Mesendoderm (in vitro differentiated cells): Measurements from ENCODE around the gene AKT1.

Experiments used
- DNase-seq: peaks from one replicate; pipeline ENCODE4 v3.0.0; 2013
- H2AK5ac ChIP-seq: 2 replicates; pipeline ENCODE4 v1.6.1; 2013; ENCODE audit warnings: low read length, inconsistent platforms
- H2BK120ac ChIP-seq: 2 replicates; pipeline ENCODE4 v1.6.1; 2013; ENCODE audit warnings: low read depth, mild to moderate bottlenecking, low read length, moderate library complexity, mixed read lengths
- H2BK15ac ChIP-seq: replicated peaks from 2 replicates; pipeline ENCODE4 v1.6.1; 2013; ENCODE audit warnings: low read depth, mild to moderate bottlenecking, moderate library complexity
- H2BK5ac ChIP-seq: 2 replicates; pipeline ENCODE4 v1.6.1; 2013; ENCODE audit warnings: low read length, inconsistent platforms
- H3K18ac ChIP-seq: 2 replicates; pipeline ENCODE4 v1.6.1; 2013; ENCODE audit warnings: mild to moderate bottlenecking, low read length, mixed read lengths
- H3K23ac ChIP-seq: one replicate; pipeline ENCODE4 v1.6.1; 2013; ENCODE audit warnings: low read length
- H3K27ac ChIP-seq: 2 replicates; pipeline ENCODE4 v1.5.1; 2013; ENCODE audit warnings: low read depth, mild to moderate bottlenecking, inconsistent platforms, low read length, moderate library complexity
- H3K27me3 ChIP-seq: 2 replicates; pipeline ENCODE4 v1.6.1; 2013; ENCODE audit warnings: low read length, control low read depth, mild to moderate bottlenecking, inconsistent platforms; ENCODE audit not compliant: insufficient read depth, poor library complexity
- H3K36me3 ChIP-seq: 2 replicates; pipeline ENCODE4 v1.6.1; 2013; ENCODE audit warnings: low read length, inconsistent platforms; ENCODE audit not compliant: control insufficient read depth, insufficient read depth
- H3K4ac ChIP-seq: one replicate; pipeline ENCODE4 v1.6.1; 2013; ENCODE audit warnings: low read depth, mild to moderate bottlenecking, low read length, moderate library complexity
- H3K4me1 ChIP-seq: 2 replicates; pipeline ENCODE4 v1.6.1; 2013; ENCODE audit warnings: low read depth, low read length, inconsistent platforms; ENCODE audit not compliant: control insufficient read depth
- H3K4me2 ChIP-seq: 2 replicates; pipeline ENCODE4 v1.6.1; 2013; ENCODE audit warnings: low read length
- H3K4me3 ChIP-seq: 2 replicates; pipeline ENCODE4 v1.5.1; 2013; ENCODE audit warnings: mild to moderate bottlenecking, low read length
- H3K56ac ChIP-seq: one replicate; pipeline ENCODE4 v1.6.1; 2013; ENCODE audit warnings: low read length
- H3K79me1 ChIP-seq: 2 replicates; pipeline ENCODE4 v1.6.1; 2013; ENCODE audit warnings: low read length, inconsistent platforms
- H3K79me2 ChIP-seq: 2 replicates; pipeline ENCODE4 v1.6.1; 2013; ENCODE audit warnings: mild to moderate bottlenecking, low read length; ENCODE audit not compliant: control insufficient read depth, insufficient read depth
- H3K9ac ChIP-seq: 2 replicates; pipeline ENCODE4 v1.6.1; 2013; ENCODE audit warnings: low read length, inconsistent platforms
- H4K5ac ChIP-seq: one replicate; pipeline ENCODE4 v1.6.1; 2013; ENCODE audit warnings: low read length
- H4K8ac ChIP-seq: one replicate; pipeline ENCODE4 v1.6.1; 2013; ENCODE audit warnings: low read depth, mild to moderate bottlenecking, control low read depth, low read length, moderate library complexity
- WGBS: extraction: QIAGEN DNeasy Blood & Tissue Kit; methylation state at CpG from one replicate; pipeline ENCODE4 v1.1.7; 2013; ENCODE audit warnings: low lambda C conversion rate, missing lambda C conversion rate; ENCODE audit not compliant: insufficient coverage; ENCODE audit errors: extremely low coverage; 5-methylcytosine and 5-hydroxymethylcytosine counted together

AKT1 gene

GRCh38 chr14:104782808-104783139 is 12.8 kb downstream of the AKT1 start:
- no peak overlapping the region for H3K18ac ChIP-seq
- no peak overlapping the region for H3K4me2 ChIP-seq
- no peak overlapping the region for H3K27ac ChIP-seq
- no peaks in the 10 kb centered on the region for H3K79me2 ChIP-seq
- H4K5ac ChIP-seq: no peak overlapping the region
- no peak overlapping the region for H2BK15ac ChIP-seq
- no CpG with 5 or more reads among the region's 13 CpGs for WGBS
- H3K36me3 ChIP-seq: no peaks in the 10 kb centered on the region
- H3K27me3 ChIP-seq: no peaks in the 10 kb centered on the region
- no peak overlapping the region for H3K4ac ChIP-seq
- no peak overlapping the region for H3K23ac ChIP-seq
- no peak for DNase-seq
- H3K9ac ChIP-seq: no peak overlapping the region
- H2BK120ac ChIP-seq: no peak overlapping the region
- no peak overlapping the region for H4K8ac ChIP-seq
- H3K79me1 ChIP-seq: no peaks in the 10 kb centered on the region
- no peak overlapping the region for H3K4me3 ChIP-seq
- no peak overlapping the region for H2BK5ac ChIP-seq
- no peaks in the 10 kb centered on the region for H3K4me1 ChIP-seq
- no peak overlapping the region for H3K56ac ChIP-seq
- H2AK5ac ChIP-seq: no peak overlapping the region

GRCh38 chr14:104782086-104782807 is 13.3 kb downstream of the AKT1 start:
- no peak overlapping the region for H2AK5ac ChIP-seq
- no peaks in the 10 kb centered on the region for H3K36me3 ChIP-seq
- H4K5ac ChIP-seq: no peak overlapping the region
- H3K56ac ChIP-seq: no peak overlapping the region
- no peak overlapping the region for H2BK120ac ChIP-seq
- H3K4me2 ChIP-seq: no peak overlapping the region
- H3K79me1 ChIP-seq: no peaks in the 10 kb centered on the region
- WGBS: no CpG with 5 or more reads among the region's 28 CpGs
- H4K8ac ChIP-seq: no peak overlapping the region
- no peaks in the 10 kb centered on the region for H3K4me1 ChIP-seq
- no peak overlapping the region for H3K9ac ChIP-seq
- H3K27ac ChIP-seq: no peak overlapping the region
- H3K4me3 ChIP-seq: no peak overlapping the region
- H2BK5ac ChIP-seq: no peak overlapping the region
- no peak overlapping the region for H3K18ac ChIP-seq
- DNase-seq: no peak
- no peak overlapping the region for H3K4ac ChIP-seq
- H3K27me3 ChIP-seq: no peaks in the 10 kb centered on the region
- H3K23ac ChIP-seq: no peak overlapping the region
- H2BK15ac ChIP-seq: no peak overlapping the region
- H3K79me2 ChIP-seq: no peaks in the 10 kb centered on the region

DNA sequence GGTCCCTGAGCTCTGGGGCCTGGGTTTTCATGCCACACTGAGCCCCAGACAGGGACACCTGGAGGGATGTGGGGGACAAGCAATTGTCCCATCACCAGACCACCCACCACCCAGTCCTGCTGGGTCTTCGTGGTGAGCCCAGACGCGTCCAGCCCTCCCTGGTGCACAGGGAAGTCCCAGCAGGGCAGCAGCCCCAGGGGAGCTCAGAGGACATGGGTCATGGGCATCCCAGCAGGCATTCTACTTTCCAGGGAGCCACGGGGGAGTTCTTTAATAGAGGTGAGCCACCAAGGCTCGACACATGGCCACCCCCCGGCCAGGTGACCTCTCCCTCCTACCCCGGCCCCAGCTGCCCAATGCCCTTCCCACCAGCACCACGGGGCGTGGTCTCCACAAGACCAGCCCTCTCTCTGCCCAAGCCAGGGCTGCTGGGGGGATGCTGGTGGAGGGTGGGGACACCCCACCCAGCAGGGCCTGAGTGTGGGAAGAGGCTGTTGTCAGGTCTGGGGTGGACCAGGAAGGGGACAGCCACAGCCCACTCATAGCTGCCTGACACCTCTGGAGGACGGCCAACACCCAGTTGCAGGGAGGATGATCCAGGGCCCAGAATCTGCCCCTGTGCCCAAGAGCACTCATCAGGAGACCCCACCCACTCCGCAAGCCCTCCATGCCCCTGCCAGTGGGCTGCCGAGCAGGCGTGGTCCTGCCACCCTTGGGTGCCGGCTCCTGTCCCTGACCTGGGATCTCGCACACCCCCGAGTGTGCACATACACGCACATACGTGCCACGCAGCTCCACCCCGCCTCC is 14.1 kb downstream of the AKT1 start:
- Histone ChIP-seq H3K4me1 (no peaks in the 10 kb centered on the region), H4K5ac (no peak overlapping the region), H3K36me3 (no peaks in the 10 kb centered on the region), H3K9ac (no peak overlapping the region), H3K4me3 (no peak overlapping the region), H3K79me1 (no peaks in the 10 kb centered on the region), H2BK120ac (no peak overlapping the region), H3K56ac (no peak overlapping the region), H3K23ac (no peak overlapping the region), H2BK5ac (no peak overlapping the region), H4K8ac (no peak overlapping the region), H3K27ac (no peak overlapping the region), H3K79me2 (no peaks in the 10 kb centered on the region), H3K4me2 (no peak overlapping the region), H2BK15ac (no peak overlapping the region), H3K18ac (no peak overlapping the region), H2AK5ac (no peak overlapping the region), H3K4ac (no peak overlapping the region), H3K27me3 (no peaks in the 10 kb centered on the region)
- no peak for DNase-seq
- WGBS: no CpG with 5 or more reads among the region's 20 CpGs

DNA sequence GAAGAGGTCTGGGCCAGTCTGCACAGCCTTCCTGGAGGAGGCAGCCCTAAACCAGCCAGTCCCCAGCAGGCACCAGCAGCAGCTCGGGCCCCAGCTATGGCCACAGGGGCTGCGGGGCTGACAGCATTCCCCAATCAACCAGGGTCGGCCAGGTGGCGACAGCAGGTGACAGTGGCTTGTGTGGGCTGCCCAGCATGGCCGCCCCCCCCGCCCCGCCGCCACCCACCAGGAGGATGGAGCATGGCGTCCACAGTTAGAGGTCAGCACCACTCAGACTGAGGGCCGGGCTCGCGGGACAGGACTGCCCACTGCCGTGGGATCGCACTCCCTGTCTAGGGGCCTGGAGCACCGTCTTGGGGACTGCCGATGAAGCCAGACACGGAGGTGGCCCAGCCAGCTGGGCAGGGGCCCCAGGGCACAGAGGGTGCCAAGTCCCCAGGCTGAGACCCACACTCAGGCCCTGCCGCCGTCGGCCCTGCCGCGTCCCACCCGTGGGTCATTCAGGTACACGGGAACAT is 15.0 kb downstream of the AKT1 start:
- no peak overlapping the region for H3K4me2 ChIP-seq

GRCh38 chr14:104779776-104780512 is 15.6 kb downstream of the AKT1 start:
- H3K79me2 ChIP-seq: no peaks in the 10 kb centered on the region
- H3K4me2 ChIP-seq: no peak overlapping the region
- H3K4ac ChIP-seq: no peak overlapping the region
- no peaks in the 10 kb centered on the region for H3K27me3 ChIP-seq
- no peak overlapping the region for H4K8ac ChIP-seq
- no peaks in the 10 kb centered on the region for H3K79me1 ChIP-seq
- no peak overlapping the region for H2BK120ac ChIP-seq
- no peak overlapping the region for H4K5ac ChIP-seq
- H2AK5ac ChIP-seq: no peak overlapping the region
- no peak overlapping the region for H2BK15ac ChIP-seq
- no peak overlapping the region for H3K4me3 ChIP-seq
- H2BK5ac ChIP-seq: no peak overlapping the region
- DNase-seq: no peak
- H3K4me1 ChIP-seq: no peaks in the 10 kb centered on the region
- H3K56ac ChIP-seq: no peak overlapping the region
- H3K27ac ChIP-seq: no peak overlapping the region
- no peak overlapping the region for H3K9ac ChIP-seq
- H3K23ac ChIP-seq: no peak overlapping the region
- WGBS: no CpG with 5 or more reads among the region's 32 CpGs
- peaks cover 2% of the 10 kb centered on the region for H3K36me3 ChIP-seq
- no peak overlapping the region for H3K18ac ChIP-seq

More for the DNA sequence above, 15.0 kb downstream of the AKT1 start:
- no peaks in the 10 kb centered on the region for H3K27me3 ChIP-seq
- H3K18ac ChIP-seq: no peak overlapping the region
- no peak for DNase-seq
- H2BK5ac ChIP-seq: no peak overlapping the region
- no peaks in the 10 kb centered on the region for H3K79me2 ChIP-seq
- H3K9ac ChIP-seq: no peak overlapping the region
- H3K36me3 ChIP-seq: peaks cover under 1% of the 10 kb centered on the region
- no peak overlapping the region for H2AK5ac ChIP-seq
- H3K4me1 ChIP-seq: no peaks in the 10 kb centered on the region
- no CpG with 5 or more reads among the region's 24 CpGs for WGBS
- H3K27ac ChIP-seq: no peak overlapping the region
- no peak overlapping the region for H3K4ac ChIP-seq
- H2BK15ac ChIP-seq: no peak overlapping the region
- H3K23ac ChIP-seq: no peak overlapping the region
- H3K56ac ChIP-seq: no peak overlapping the region
- H2BK120ac ChIP-seq: no peak overlapping the region
- no peaks in the 10 kb centered on the region for H3K79me1 ChIP-seq
- H4K5ac ChIP-seq: no peak overlapping the region
- H4K8ac ChIP-seq: no peak overlapping the region
- H3K4me3 ChIP-seq: no peak overlapping the region
